HL-60/S4 treated with retinoic acid at 250 ng/mL for 4 days and 3 days (cell line): ENCODE data around the gene FBXO31.
"Not testable (repeated sequence)": the region's sequence is repeated elsewhere in the genome, so short reads cannot be mapped to it uniquely, and the experiment has no call there.

ENCODE experiments used
- in situ Hi-C: fragments of 300-500 bp; cut with MboI; formaldehyde crosslinking; loops from 2 replicates; pipeline ENCODE4 v1.7.0; 2022; ENCODE audit warnings: low sequenced_read_pairs

The FBXO31 gene

DNA sequence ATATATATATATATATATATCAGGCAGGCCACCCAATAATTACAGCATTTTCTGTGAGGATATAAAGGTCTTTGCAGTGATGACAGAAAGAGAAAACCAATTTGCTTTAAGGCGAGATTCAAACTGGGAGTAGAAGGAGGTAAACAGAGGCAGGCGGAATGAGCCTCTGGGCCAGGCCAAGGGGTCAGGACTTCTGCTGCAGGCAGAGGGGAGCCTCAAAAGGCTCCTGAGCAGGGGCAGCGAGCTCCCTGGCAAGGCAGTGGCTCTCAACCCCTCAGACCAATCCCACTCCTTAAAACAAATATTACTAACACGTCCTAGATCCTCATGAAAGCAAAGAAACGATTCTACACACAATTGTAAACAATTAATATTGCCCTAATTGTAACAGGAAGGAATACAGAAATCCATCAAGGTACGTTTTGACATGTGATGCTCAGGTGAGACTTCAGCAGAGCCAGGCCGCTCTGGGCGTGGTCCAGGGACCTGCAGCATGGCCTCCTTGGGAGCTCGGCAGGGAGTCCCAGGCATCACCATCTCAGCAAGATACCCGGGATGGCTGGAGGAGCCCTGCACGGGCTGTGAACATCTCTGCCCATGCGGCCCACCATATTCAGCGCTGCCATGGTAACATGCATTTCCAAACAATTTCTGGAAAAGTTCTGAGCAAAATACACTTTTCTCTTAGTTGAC lies 18.4 kb downstream of the FBXO31 start:
- in situ Hi-C loops, result no loop called here

DNA sequence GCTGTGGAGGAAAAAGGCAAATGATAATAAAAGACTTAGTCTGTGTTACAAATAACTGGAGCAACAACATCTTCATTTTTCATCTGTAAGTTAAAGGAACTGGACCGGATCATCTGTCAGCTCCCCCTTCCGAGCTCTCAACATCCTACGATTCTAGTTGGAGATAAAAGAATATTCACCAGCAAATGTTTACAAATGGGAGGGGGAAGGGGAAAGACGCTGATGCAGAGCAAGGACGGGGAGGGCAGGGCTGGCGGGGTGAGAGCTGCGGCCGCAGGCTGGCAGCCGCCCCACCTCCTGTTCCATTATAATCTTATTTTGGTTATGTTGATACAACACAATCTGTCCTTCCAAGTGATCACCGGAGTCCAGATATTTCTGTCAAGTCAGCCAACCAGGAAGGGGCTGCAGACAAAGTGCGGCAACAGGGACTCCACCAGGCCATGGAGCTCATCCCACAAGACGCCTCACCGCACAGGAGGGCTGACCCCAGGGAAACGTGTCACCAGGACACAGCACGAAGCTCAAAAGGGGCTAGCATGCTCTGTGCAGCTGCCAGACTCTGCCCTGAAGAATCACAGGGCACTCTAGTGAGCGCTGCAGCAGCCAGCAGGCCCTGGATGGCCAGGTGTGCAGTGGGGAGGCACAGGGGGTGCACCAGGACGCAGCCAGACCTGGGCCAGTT lies 19.7 kb downstream of the FBXO31 start:
- in situ Hi-C loops, result no loop called here

DNA sequence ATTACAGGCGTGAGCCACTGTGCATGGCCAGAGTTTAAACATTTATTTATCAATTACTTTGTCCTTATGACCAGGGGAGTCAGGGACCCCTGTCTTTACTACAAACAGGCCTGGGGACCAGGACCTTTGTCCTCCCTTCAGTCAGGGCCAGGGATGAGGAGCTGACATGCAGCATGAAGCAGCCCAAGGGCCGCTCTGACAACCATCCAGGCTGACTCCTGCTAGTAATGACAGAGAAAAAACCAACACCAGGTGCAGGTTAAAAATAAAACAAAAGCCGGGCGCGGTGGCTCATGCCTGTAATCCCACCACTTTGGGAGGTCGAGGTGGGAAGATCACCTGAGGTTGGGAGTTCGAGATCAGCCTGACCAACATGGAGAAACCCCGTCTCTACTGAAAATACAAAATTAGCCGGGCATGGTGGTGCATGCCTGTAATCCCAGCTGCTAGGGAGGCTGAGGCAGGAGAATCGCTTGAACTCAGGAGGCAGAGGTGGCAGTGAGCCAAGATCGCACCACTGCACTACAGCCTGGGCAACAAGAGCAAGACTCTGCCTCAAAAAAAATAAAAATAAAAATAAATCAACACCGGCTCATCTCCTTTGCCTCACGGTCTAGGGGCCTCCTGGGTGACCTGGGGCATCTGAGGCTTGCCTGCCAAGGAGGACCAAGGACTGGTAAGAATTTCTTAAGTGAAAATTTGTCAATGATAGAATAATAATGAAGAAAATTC lies 20.6 kb downstream of the FBXO31 start:
- in situ Hi-C loops, result not testable (repeated sequence)

DNA sequence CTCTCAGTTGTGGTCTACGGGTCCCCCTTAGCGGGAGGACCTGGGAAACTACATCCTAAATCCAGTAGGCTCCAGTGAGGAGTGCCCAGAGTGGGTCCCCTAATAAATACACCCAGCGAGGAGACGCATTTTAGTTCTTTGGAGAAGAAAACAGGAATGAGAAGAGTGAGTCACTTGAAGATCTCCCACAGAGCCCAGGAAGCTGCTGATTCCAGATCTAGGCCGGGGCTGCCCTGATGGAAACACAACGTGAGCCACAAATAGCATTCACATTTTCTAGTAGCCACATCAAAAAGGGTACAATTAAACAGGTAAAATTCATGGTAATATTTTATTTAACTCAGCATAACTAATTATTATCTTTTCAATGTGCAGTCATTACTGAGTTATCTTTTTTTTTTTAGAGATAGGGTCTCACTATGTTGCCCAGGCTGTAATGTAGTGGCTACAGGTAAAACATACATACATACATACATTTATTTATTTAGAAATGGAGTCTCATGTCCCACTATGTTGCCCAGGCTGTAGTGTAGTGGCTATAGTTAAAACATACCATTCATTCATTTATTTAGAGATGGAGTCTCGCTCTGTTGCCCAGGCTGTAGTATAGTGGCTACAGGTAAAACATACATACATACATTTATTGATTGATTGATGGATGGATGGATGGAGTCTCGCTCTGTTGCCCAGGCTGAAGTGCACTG lies 21.5 kb downstream of the FBXO31 start:
- in situ Hi-C loops, result no loop called here

- in situ Hi-C loops, result no loop called here
Measured at GRCh38 chr16:87360862-87361610, 22.5 kb downstream of the FBXO31 start.

DNA sequence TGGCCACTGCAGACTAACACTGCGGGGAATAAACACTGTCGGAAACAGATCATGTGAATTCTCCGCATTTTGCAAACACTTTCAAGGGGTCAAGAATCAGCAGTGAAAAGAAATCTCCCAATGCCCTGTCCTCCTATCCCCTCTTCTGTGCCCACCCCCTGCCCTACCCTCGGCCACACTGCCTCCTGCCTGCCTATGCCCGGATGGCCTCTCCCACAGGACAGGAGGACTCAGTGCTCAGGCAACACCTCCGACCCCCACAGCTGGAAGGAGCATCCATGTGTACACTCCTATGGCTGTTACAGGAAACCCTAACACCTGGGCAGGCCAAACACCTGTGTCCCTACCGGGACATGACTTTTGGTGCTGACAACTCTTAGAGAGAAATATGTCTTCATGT lies 24.5 kb downstream of the FBXO31 start:
- in situ Hi-C loops, result no loop called here

DNA sequence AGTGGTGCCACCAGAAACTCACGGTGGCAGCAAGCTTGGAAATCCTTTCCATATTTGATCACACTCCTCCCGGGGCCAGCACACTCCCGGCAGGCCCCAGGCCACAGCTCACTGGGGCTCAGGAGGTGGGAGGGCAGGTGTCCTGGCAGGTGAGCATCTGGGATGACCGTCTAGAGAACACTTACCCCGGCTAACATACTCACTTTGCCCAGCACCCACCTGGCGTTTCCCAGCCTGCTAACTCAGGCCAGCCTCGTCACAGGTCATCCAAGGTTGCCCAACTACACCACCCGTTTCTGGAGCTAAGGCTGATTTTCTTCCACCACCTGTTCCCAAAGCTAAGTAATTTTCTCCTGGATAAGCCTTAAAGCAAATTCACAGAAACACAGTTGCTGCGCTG lies 24.9 kb downstream of the FBXO31 start:
- in situ Hi-C loops, result no loop called here

- in situ Hi-C loops, result no loop called here
Measured at GRCh38 chr16:87358250-87358649, 25.3 kb downstream of the FBXO31 start.

DNA sequence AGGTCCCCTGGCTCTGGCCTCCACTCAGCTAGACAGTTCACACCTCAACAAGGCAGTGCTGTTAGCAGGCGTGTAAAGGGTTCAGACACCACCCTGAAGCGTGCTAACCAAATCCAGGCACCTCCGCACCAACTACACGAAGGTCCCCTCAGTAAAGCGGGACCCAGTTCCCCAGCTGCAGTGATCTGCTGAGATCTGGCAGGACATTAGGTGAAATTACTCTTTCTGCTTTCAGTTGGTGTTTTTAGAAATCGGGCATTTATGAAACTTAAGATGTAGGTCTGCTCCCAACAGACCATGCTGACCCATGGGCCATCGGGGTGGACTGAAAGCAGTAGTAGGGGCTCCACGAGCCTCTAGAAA lies 27.1 kb downstream of the FBXO31 start:
- in situ Hi-C loops, result no loop called here

GRCh38 chr16:87353613-87354012 lies 30.0 kb downstream of the FBXO31 start:
- in situ Hi-C loops, result no loop called here

DNA sequence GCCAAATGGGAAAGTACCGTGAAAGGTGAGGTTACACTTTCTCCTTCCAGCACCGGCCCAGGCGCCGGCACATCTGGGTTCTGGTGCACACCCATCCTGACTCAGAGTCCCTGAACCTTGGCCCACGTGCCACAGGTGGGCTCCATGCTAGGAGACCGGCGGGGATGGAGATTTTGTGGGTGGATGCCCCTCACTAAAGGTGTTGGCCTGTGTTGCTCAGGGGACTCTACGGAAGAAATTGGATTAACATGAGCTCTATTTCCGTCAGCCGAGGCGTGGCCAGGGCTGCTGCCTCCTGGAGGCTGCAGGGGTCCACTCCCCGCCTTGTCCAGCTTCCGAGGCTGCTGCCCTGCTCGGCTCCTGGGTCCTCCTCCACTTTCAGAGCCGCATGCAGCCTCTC lies 30.8 kb downstream of the FBXO31 start:
- in situ Hi-C loops, result no loop called here

- in situ Hi-C loops, result no loop called here
Measured at GRCh38 chr16:87351320-87351698, 32.3 kb downstream of the FBXO31 start.

DNA sequence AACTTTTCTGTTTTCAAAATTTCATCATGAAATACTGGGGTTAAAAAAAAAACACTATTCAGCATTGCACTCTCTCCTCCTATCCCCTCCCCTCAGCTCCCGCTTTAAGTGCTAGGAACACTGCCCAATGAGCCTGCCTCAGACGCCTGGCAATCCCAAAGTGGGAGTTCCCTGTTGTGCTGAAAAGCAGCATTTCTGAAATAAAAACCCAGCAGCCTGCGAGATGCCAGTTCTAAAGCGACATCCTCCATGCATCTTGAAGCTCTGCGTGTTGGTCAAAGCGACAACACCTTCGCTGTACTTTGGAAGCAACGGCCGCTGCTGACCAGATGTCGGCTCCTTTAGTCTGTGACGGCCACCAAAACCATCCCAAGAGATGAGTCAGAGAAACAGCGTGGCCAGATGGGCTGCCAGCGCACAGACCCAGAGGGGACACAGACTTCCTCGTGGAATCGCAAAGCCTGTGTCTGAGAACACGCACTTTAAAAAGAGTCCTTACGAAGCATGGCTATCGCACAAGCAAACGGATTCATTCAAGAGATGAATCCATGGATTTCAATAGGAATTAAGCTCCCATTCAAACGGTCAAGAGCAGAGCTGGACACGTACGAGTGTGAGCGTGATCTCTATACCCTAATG lies 32.8 kb downstream of the FBXO31 start:
- in situ Hi-C loops, result no loop called here

DNA sequence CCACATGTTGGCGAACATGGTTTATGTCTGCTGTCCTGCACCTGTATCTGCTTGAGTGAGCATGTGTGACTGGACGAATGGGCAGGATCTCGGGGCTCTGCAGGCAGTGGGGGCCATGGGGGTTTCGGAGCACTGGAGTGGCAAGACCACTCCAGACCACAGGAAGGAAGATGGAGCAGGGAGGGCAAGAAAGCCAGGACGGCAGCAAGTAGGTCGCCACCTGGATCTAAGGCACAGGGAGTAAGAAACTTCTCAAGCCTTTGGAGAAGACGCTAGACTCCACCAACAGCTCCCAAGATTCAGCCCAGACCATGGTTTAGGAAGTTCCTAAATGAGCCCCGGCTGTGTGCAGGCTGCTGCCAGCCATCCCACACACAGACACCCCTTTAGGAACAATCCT lies 33.5 kb downstream of the FBXO31 start:
- in situ Hi-C loops, result no loop called here

DNA sequence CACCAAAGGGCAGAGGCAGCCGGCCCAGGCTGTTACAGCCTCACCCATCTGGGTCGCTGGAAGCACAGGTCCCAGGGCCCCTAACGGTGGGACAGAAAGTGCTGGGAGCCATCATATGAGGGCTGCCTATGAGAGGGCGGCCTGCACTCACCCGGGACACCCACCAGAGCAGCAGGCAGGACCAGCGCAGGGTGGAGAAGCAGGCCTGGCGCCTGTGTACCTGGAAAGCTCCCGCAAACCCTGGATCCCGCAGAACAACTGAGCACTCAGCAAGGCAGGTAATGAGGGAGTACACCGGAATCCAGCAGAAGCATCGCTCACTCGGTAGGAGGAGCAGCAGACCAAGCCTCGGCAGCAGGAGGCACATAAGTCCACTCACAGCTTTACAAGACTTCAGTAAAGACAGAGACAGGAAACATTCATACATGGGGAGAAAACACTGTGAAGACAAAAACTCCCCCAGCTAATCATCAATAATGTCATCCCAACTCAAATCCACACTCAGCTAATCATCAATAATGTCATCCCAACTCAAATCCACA lies 34.9 kb downstream of the FBXO31 start:
- in situ Hi-C loops, result no loop called here

DNA sequence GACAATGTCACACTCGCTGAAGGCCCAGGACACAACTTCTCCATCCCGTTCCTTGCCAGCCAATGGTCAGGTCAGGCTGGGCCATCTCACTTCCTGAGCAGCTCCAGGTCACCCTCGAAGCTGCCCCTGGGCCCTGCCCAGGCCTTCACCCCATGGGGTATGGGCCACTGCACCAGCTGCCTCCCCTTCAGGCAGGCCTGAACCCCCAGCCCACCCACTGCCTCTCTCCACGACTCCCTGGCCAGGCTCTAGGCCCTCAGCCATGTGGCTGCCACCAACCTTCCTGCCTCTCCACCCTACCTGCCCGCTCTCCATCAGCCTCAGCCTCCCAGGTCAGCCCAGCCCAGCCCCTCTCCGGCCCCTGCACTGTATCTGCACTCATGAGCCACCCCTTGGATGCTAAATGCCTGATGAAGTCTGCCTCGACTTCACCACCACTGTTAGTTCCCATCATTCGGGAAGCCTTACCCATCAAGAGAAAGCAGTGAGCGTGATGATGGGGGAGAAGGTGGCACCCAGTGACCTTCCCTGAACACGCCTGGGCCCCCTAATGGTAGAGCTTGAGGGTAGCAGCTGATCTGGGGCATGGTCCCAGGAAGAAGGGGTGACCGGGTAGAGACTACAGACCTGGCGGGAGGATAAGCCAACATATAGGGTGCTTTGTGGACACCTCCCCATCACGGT lies 35.5 kb downstream of the FBXO31 start:
- in situ Hi-C loops, result no loop called here

GRCh38 chr16:87346517-87347060 lies 37.0 kb downstream of the FBXO31 start:
- in situ Hi-C loops, result no loop called here

DNA sequence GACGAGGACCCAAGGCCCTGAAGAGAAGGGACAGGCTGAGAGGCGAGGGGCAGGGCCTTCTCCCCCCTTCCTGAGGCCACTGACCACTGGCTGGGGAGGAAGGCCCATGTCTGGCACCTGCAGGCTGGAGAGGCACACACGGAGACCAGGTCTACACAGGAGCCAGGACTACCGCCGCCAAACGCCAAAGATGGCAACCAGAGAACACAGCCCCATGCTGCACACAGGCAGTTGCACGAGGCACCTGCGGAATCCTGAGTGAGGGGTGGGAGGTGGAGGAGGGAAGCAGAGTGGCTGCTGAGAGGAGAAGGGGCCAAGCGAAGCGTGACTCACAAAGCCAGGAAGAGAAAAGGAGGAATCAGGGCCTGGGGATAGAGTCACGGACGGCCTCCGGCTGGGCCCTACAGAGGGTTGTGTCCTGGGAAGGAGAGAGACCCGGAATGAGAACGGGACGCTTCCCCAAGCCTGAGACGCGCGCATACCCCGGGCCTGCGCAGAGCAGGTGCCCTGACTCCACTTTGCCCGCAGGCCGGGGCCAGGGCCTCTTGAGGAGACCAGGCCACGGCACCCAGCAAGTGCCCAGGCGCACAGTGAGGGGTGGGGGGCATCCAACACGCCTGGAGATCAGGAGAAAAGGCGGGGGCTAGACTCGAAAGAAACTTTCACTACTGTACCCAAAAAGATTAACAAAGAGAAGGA lies 37.7 kb downstream of the FBXO31 start:
- in situ Hi-C loops, result no loop called here
